HG03432 (cell line): ENCODE measurements around the gene CPXM2.

ENCODE experiments used
- ATAC-seq: cut with Tn5 transposase; IDR thresholded peaks from one replicate; pipeline ENCODE4 v1.9.1; 2021; ENCODE audit warnings: mild to moderate bottlenecking, moderate library complexity; ENCODE audit not compliant: unreplicated experiment

Gene CPXM2

GRCh38 chr10:123778719-123779517 is 112.7 kb downstream of the CPXM2 start:
- ATAC-seq: no peak

DNA sequence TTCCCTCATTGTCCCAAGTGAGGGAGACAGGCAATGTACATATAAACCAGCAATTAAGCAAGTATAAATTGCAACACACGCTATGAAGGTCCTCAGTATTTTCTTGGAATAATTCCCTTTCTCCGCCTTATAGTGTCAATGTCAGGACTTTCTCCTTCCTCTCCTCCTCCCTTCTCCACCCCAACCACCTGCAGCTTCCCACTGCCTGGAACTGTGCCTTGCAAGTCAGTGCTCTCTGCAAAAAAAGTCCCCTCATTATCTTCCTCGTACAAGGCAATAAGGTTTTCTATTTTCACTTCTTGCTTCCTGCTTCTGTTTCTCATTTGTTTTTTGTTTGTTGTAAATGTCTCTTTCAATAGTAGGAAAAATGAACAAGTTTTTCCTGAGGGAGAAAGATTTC is 113.7 kb downstream of the CPXM2 start:
- no peak for ATAC-seq

- ATAC-seq: no peak
Observed at GRCh38 chr10:123774132-123774742, 117.4 kb downstream of the CPXM2 start.

- no peak for ATAC-seq
Observed at GRCh38 chr10:123772645-123773508, 118.7 kb downstream of the CPXM2 start.

GRCh38 chr10:123771877-123772644 is 119.5 kb downstream of the CPXM2 start:
- ATAC-seq: no peak

- ATAC-seq: no peak
Observed at GRCh38 chr10:123769647-123770046, 122.0 kb downstream of the CPXM2 start.

DNA sequence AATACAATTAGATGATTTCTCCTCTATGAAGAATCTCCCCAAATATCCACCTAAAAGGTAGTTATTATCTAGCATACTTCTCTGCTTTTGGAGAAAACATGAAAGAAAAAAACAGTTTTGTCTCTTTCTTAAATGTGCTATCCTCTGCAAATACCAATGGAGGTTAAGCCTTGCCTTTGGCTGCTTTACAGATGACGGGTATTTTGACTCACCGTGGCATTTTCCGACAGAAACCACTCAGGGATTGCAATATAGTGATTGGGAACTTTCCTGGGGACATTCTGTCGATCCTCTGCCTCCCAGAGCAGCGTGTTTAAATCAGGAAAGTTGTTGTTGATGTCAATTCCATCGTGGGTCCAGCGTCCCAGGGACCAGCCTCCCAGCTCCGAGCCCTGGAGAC is 124.8 kb downstream of the CPXM2 start:
- no peak for ATAC-seq

- no peak for ATAC-seq
Observed at GRCh38 chr10:123766012-123766411, 125.6 kb downstream of the CPXM2 start.

GRCh38 chr10:123761666-123762230 is 129.9 kb downstream of the CPXM2 start:
- ATAC-seq: no peak

- no peak for ATAC-seq
Observed at GRCh38 chr10:123761038-123761428, 130.6 kb downstream of the CPXM2 start.

DNA sequence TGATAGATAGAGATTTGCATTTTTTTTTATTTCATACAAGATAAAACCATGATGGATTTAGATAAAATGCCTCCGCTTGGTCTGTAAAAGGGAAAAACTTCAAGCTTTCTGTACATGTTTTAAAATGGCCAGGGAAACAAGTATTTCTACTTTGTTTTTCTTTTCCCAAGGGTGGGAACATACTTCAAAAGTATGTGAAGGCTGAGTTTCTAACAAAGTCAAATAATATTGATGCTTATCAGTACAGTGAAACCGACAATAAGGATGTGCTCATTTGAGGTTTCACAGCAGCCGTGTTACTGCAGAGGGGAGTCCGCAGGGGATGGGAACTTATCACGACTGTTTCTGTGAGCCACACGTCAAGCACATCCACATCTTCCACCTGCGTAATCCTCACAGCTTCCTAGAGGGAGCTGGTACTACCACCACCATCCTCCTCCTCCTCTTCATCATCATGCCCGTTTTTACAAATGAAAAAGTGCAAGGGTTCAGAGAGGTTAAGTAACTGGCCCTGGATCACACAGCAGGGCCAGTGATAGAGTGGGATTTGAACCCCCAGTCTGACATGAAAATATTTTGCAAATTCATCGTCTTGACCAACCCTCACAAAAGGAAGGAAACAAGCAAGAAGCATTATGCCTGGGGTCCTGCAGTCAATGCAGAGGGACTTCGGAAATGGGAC is 131.1 kb downstream of the CPXM2 start:
- no peak for ATAC-seq

- no peak for ATAC-seq
Observed at GRCh38 chr10:123759501-123760031, 132.0 kb downstream of the CPXM2 start.

DNA sequence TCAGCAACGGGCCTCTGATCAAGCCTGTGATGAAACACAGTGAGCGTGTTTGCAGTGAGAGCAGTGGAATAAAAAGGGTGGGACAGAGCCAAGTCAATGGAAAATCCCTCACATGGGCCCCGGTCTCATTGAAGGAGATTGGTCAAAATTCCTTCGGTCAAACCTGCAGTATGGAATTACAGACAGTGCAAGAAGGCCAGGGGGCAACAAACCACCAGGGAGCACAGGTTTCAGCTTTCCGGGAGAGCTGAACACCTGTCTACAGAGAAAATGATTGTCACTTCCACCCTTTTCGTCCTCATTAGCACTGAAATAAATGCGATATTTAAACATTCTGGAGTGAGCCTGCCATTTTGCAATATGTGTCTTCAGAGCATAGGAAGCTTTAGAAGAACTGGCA is 132.6 kb downstream of the CPXM2 start:
- no peak for ATAC-seq

GRCh38 chr10:123757853-123758252 is 133.8 kb downstream of the CPXM2 start:
- no peak for ATAC-seq

DNA sequence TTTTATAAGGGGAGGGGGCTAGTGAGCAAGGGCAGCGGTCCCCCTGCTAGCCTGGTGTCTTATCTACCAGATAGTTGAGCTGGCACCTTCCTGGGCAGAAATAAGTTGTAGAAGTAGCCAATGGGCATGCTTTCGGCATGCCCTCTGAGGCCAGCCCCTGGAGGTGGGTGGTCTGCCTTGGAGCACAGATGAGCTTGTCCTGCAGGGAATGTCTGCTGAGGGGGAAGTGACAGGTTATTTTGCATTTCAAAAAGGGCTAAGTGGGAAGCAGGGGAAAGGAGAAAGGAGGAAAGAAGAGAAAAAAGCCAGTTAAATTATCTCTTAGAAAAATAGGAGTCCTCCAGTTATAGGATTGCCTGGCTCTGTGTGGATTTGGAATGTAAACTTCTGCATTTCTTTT is 136.5 kb downstream of the CPXM2 start:
- ATAC-seq: no peak

GRCh38 chr10:123754123-123754522 is 137.5 kb downstream of the CPXM2 start:
- ATAC-seq: no peak

GRCh38 chr10:123751342-123752134 is 140.1 kb downstream of the CPXM2 start:
- no peak for ATAC-seq

GRCh38 chr10:123750901-123751300 is 140.7 kb downstream of the CPXM2 start:
- ATAC-seq: no peak

GRCh38 chr10:123748711-123749110 is 142.9 kb downstream of the CPXM2 start:
- ATAC-seq: no peak
